Measurements from ENCODE around the gene NEK10.

NEK10 gene

GRCh38 chr3:27244374-27244773 is 124.8 kb downstream of the NEK10 start:
- no peak for DNase-seq (ENCODE audit: low read depth, low spot score)

GRCh38 chr3:27239951-27240350 is 129.2 kb downstream of the NEK10 start:
- DNase-seq (ENCODE audit: low read depth, low spot score), result no peak

GRCh38 chr3:27228805-27229204 is 140.4 kb downstream of the NEK10 start:
- no peak for DNase-seq (ENCODE audit: low read depth, low spot score)

- no peak for DNase-seq (ENCODE audit: low read depth, low spot score)
Measured at GRCh38 chr3:27224197-27224596, 145.0 kb downstream of the NEK10 start.

GRCh38 chr3:27221264-27221932 is 147.8 kb downstream of the NEK10 start:
- no peak for DNase-seq (ENCODE audit: low read depth, low spot score)

GRCh38 chr3:27220166-27220565 is 149.0 kb downstream of the NEK10 start:
- no peak for DNase-seq (ENCODE audit: low read depth, low spot score)

- DNase-seq (ENCODE audit: low read depth, low spot score), result no peak
Measured at GRCh38 chr3:27219127-27219845, 149.9 kb downstream of the NEK10 start.

GRCh38 chr3:27216955-27217552 is 152.1 kb downstream of the NEK10 start:
- no peak for DNase-seq (ENCODE audit: low read depth, low spot score)

- DNase-seq (ENCODE audit: low read depth, low spot score), result no peak
Measured at GRCh38 chr3:27216295-27216855, 152.8 kb downstream of the NEK10 start.

GRCh38 chr3:27213450-27213849 is 155.7 kb downstream of the NEK10 start:
- DNase-seq (ENCODE audit: low read depth, low spot score), result no peak

- DNase-seq (ENCODE audit: low read depth, low spot score), result no peak
Measured at GRCh38 chr3:27209617-27210264, 159.4 kb downstream of the NEK10 start.

GRCh38 chr3:27208961-27209616 is 160.1 kb downstream of the NEK10 start:
- no peak for DNase-seq (ENCODE audit: low read depth, low spot score)

GRCh38 chr3:27202959-27203358 is 166.2 kb downstream of the NEK10 start:
- no peak for DNase-seq (ENCODE audit: low read depth, low spot score)

- no peak for DNase-seq (ENCODE audit: low read depth, low spot score)
Measured at GRCh38 chr3:27201492-27201891, 167.7 kb downstream of the NEK10 start.

GRCh38 chr3:27200721-27201489 is 168.3 kb downstream of the NEK10 start:
- no peak for DNase-seq (ENCODE audit: low read depth, low spot score)

- no peak for DNase-seq (ENCODE audit: low read depth, low spot score)
Measured at GRCh38 chr3:27194861-27195483, 174.2 kb downstream of the NEK10 start.

- DNase-seq (ENCODE audit: low read depth, low spot score), result no peak
Measured at GRCh38 chr3:27193056-27193455, 176.1 kb downstream of the NEK10 start.

GRCh38 chr3:27186013-27186412 is 183.2 kb downstream of the NEK10 start:
- no peak for DNase-seq (ENCODE audit: low read depth, low spot score)

- DNase-seq (ENCODE audit: low read depth, low spot score), result no peak
Measured at GRCh38 chr3:27185231-27185989, 183.8 kb downstream of the NEK10 start.

GRCh38 chr3:27184261-27184660 is 184.9 kb downstream of the NEK10 start:
- DNase-seq (ENCODE audit: low read depth, low spot score), result no peak

Data from brain pericyte (primary cell).